Kidney capillary endothelial cell (primary cell): ENCODE data around the gene WWP2.
"Not testable (repeated sequence)": the region's sequence is repeated elsewhere in the genome, so short reads cannot be mapped to it uniquely, and the experiment has no call there.

Source experiments
- DNase-seq: peaks from one replicate; pipeline ENCODE4 v3.0.0-alpha.2; 2018; ENCODE audit warnings: low spot score

Gene WWP2

DNA sequence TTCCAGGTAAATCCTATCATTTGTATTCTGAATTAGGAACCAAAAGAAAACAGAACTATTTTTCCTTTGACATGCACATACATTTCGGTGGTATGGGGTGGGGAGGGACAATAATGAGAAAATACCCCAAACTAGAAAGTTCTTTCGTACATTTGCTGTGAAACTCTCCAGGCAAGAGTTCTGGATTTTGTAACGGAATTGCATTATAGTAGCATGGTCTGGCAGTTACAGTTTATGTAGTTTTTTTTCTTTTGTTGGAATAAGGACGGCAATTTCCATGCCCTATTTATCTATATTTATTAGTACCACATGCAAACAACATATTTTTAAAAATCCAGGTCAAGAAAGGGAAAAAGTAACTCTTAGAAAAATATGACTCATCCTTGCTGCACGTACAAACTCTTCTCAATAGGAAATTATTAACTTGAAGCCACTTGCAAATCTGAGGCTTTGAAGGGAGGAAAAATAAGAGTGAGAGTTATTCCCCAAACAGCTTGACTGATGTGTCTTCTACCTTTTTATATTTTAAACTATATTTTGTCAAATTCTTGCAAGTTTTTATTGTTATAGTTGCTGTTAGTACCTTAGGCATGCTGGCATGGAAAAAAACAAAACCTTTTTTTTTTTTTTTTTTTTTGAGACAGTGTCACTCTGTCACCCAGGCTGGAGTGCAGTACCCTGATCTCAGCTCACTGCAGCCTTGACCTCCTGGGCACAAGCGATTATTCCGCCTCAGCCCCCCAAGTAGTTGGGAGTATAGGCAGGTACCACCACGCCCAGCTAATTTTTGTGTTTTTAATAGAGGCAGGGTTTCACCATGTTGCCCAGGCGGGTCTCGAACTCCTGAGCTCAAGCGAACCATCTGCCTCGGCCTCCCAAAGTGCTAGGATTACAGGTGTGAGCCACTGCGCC, 69.3 kb downstream of the WWP2 start:
- no peak for DNase-seq

DNA sequence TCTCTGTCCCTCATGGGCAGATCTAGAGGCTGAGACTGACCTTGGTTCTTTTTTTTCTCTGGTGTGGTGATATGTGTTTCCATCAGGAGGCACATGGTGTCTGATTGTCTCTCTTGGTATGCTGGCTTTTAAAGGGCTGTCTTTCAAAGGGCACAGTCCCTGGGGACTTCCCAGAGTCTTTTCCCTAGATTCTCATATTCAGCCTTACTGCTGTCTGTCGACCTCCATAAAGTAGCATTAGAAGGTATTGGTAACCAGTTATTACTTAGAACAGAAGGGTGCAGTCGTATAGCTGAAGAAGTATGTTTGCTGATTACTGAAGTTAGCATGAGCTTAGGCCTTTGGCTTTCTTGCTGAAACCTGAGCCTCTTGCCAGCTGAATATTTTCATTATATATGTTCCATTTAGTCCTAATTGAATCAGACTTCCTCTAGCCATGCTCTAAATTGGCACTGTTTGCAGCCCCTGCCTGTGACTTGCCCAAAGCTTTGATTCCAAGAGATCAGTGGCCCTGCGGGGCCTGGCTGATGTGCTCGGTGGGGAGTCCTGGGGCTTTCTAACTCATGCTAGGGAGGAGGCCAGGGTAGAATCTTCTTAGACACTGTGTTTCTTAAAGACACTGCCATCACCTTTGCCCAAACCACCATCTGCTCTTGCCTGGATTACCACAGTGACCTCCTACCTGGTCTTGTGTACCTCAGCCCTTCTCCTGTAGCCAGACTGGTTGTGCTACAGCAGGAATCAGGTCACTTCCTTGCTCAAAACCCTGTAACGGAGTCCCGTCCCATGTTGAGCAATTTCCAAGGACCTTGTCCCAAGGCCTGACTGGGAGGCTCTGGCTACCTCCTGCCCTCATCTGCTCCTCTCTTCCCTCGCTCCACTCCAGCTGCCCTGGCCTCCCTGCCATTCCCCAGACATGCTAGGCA, 71.5 kb downstream of the WWP2 start:
- DNase-seq, result no peak

DNA sequence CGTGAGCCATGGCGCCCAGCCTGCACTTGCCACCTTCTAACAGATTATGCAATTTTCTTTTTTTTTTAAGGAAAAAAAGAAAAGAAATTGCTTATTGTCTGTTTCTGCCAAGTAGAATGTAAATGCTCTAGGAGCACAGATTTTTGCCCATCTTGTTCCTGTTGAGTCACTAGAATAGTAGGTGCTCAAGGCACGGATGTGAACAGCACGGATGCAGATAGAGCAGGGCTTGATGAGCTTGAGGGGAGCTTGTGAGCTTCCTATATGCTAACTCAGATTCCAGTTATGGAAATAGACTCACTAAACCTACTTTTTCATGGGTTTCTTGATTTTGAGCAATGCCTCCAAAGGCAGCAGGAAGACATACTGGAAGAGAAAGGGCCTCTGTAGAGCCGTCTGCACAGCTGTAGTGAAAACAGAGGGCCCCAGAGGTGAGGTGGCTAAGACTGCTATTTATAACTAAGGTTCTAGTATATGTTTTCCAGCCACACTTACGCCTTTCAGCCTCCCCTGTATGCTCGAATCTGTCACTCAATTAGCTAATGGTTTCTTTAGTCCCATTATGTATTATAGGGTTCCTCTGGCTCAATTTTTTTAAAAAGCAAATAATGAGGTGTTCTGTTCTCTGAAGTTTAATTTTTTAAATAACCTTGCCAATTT, 72.8 kb downstream of the WWP2 start:
- DNase-seq, result no peak

DNA sequence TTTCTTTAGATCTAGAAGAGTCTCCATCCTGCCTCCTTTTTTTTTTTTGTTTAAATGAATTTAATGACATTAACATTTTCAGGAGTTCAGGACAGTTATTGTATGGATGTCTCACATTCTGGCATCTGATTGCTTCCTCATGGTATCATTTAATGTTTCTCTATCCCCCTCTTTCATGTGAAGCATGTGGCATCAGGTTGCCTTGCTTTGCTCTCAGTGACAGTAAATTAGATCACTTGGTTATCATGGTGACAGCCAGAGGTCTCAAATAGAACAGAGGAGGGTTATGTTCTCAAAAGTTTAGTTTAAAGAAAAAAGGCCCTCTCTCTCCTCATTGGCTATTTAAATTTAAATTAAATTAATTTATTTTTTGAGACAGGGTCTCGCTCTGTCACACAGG, 74.1 kb downstream of the WWP2 start:
- no peak for DNase-seq

DNA sequence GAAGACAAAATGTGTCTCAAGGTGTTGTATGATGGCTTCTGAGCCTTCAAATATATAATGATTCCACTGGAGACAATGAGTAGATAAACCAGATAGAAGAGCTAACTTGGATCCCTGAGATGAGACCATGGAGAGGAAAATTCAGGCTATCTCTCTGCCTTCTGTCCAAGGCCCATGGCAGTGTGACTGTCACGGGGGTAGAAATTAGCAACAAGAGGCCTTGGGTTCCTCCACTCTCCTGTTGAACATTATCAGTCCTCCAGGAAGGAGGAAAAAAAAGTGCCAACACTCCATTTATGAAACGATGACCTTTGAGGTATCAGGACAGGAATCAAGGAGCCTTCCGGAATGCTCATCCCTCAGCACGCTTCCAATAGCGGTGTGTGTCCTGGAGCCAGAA, 75.2 kb downstream of the WWP2 start:
- no peak for DNase-seq

DNA sequence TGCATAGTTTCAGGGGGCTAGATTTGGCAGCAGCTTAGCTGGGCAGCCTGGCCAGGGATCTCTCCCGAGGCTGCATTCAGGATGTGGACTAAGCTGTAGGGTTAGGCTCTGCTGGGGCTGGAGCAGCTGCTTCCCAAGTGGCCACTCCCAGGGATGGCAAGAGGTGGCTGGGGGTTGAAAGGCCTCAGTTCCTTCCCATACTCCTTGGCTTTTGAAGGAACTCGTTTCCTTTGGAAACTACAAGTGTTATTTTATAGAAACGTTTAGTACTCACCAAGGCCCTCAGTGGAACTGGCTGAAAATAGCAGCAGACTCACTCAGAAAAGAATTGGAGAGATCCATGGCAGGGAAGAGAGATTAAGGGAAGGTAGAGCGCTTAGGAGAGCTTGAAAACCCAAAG, 76.4 kb downstream of the WWP2 start:
- no peak for DNase-seq

DNA sequence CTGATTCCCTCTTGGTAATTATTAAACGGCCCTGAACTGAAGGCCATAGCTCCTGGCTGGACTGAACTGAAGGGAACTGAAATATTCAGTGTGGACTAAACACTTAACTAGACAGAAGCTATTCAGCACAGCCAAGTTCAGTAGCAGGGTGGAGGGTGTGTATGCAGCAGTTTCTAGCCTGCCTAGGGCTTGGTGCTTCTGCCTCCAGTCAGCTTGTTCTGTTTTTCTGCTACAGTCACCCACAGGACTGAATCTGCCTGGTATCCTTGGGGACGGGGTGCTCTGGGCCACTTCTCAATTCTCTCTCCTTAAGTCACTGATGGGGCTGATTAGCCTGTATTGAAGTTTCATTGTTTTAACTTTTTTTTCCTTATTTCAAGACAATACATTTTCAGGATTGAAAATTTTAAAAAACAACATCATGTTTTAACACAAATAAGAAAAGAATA, 77.1 kb downstream of the WWP2 start:
- DNase-seq, result no peak

DNA sequence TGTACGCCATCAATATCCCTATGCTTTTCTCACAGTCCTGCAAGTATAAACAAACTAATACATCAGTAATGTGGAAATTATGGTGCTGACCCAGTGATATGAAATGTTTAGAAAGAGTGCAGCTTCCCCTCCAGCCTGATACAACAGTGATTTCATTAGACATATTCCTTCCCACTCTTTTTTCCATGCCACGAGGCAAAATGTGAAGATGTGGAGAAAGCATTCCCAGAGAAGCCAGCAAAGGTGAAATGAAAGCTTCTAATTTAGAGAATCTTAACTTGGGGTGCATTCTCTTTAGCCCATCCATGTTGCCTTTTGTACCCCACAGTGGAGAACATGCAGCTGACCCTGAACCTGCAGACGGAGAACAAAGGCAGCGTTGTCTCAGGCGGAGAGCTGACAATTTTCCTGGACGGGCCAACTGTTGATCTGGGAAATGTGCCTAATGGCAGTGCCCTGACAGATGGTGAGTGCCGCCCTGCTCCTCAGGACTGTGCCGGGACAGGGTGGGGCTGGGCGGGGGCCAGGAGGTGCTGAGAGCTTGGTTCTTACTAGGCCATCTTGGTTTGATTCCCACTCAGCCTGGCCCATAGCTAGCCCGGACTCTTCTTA, 77.8 kb downstream of the WWP2 start:
- no peak for DNase-seq

DNA sequence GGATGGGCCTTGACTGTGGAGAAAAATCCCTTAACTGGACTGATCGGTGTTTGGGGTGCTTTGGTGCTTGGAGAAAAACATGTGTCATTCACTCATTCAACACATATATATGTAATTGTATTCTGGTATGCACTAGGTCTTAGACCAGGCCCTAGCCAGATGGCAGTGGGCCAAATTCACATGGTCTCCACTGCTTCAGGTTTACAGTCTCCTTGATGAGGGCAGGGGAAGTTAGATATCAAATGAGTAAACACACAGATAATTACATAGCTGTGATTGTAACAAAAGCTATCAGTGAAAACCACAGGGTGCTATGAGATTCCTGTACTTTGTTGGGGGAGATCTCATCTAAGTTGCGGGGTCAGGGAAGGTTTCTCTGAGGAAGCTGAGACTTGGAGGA, 78.8 kb downstream of the WWP2 start:
- DNase-seq, result no peak

DNA sequence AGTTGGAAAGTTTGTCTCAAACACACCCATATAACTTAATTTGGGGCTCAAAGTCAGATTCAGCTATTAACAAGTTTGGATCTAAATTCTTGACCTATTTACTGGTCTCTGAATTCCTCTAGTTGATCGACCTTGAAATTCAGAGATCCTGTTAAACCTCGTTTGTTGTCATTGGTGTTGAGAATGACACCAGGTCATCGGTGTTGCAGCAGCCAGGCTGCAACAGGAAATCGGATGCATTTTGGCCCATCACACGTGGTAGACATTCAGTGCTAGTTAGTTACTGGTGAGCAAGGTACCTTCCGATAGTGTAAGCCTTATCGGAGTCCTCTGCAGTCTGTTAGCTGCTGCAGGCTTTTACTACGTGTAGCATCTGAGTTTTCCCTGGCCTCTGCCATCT, 82.3 kb downstream of the WWP2 start:
- no peak for DNase-seq

DNA sequence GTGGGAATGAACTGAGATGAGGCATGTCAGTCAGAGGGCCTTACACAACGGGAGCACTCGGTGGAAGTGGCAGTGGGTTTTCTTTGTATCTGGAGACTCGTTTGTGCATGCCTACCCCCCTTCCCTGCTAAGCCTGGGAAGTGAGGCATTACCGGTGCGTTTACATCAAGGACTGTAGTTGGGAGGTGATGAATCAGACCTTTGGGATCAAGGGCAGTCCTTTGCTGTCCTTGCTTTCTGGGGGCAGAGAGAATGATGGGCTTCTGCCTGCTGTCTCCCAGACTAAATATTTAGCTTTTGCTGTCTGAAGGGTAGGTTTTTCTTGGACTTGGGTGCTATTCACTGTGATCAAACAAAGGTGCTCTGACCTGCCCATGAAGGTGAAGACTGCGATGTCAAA, 83.0 kb downstream of the WWP2 start:
- no peak for DNase-seq

DNA sequence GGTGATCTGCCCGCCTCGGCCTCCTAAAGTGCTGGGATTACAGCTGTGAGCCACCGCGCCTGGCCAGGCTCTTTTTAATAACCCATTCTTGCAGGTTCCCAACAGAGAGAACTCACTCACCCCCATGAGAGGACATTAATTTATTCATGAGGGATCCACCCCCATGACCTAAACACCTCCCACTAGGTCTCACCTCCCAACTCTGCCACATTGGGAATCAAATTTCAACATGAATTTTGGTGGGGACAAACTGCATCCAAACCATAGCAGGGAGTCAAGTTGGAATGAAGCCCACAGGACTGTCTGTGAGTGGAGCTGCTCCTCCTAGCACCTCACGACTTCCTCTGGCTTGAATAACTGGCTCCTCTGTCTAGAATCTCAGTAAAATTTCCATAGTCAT, 85.5 kb downstream of the WWP2 start:
- DNase-seq, result no peak

DNA sequence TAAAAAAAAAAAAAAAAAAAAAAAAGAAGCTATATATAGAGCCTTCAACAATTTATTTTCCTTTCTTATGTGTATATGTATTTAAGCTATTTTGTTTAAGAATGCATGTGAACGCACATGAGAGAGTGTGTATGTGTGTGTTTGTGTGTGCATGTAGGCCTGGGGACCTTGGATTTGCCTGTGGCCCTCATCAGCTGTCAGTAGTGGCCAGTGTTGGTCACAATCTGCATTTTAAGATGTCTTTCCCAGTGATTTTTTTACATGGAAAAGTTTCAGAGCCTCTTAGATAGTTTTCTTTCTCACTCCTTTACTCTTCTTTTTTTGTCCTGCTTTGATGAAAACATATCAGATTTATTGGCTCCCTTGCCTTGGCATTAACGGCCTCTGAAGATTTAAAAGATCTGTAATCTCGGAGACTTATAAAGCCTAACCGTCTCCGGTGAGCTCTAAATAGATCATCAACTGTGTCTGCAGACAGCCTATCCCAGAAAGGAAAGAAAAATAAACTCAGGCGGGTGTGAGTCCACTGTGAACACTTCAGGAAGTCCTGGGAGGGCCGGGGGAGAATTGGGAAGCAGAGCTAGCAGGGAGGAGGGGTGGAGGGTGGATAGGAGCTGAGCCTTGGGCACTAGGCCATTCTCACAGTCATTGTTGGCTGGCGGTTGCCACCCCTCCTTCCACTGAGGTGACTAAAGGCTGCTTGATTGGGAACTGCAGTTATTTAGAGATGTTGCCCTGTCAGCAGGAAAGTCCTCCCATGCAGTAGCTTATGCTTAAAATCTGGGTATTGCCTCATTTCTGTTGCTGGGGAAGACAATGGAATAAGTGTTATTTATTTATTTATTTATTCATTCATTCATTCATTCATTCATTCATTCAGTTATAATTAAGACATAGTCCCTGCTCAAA, 86.8 kb downstream of the WWP2 start:
- DNase-seq, result peak; percentile 94

DNA sequence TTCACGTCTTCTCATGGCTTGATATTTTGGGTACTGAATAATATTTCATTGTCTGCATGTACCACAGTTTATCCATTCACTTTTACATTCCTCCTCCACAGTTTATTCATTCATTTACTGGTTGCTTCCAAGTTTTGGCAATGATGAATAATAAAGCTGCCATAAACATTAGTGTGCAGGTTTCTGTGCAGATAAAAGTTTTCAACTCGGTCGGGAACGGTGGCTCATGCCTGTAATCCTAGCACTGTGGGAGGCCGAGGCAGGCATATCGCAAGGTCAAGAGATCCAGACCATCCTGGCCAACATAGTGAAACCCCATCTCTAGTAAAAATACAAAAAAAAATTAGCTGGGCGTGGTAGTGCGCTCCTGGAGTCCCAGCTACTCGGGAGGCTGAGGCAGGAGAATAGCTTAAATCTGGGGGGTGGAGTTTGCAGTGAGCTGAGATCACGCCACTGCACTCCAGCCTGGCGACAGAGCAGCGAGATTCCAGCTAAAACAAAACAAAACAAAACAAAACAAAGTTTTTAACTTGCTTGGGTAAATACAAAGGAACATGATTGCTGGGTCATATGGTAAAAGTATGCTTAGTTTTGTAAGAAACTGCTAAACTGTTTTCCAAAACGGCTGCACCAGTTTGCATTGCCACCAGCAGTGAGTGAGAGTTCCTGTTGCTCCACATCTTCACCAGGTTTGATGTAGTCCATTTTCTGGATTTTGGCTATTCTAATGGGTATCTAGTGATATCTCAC, 89.5 kb downstream of the WWP2 start:
- DNase-seq, result no peak

DNA sequence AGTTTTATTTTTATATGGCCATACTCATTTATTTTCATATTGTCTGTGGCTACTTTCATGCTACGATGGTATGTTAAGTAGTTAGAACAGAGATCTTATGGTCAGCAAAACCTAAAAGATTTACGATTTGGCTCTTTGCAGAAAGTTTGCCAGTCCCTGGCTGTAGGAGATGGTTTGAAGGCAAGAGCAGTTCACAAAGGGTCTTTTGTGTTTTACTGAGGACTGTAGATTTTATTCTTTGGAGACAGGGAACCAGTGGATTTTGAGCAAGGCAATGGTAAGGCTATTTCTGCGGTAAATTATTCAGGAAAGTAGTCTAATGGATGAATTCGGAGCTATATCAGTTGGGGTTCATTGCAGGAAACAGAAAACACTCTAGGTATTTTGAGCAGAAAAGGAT, 90.7 kb downstream of the WWP2 start:
- DNase-seq, result no peak

DNA sequence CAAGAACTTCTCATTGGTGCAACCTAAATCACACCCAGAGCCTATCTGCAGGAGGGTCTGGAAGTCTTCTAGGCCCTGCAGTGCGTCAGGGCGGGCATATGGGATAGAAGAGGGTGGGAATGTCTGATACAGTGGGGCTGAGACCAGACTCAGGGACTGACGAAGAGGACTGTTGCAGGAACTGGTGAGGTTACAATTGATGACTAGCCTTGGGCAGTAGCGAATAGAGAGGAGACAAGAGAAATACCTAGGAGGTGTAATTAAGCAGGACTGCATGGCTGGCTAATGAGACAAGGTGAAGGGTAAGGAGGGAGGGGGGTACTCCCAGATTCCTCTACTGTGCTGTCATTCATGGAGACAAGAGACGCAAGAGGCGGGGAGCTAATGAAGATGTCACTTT, 91.3 kb downstream of the WWP2 start:
- no peak for DNase-seq

DNA sequence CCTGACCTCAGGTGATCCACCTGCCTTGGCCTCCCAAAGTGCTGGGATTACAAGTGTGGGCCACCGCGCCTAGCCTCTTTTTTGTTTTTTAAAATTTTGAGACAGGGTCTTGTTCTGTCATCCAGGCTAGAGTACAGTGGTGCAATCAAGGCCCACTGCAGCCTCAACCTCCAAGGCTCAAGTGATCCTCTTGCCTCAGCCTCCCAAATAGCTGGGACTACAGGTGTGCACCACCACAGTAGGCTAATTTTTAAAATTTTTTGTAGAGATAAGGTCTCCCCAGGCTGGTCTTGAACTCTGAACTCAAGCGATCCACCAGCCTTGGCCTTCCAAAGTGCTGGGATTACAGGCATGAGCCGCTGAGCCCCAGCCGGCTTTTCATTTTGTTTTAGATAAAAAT, 92.6 kb downstream of the WWP2 start:
- not testable (repeated sequence) for DNase-seq

DNA sequence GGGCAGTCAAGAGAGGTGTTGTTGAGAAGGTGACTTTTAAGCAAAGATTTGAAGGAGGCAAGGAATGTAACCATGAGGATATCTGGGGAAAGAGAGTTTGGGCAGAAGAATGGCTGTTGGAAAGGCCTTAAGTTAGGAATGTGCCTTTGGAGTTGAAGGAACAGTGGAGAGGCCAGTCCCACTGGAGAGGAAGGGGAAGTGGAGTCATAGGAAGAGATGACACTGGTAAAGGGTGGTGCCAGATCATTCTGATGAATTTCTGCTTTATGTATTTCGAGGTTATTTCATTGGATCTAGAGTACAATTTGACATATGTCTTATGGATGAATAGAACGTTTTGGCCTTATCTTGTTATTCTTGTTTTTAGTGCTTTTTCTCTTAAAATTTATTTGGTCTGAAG, 93.5 kb downstream of the WWP2 start:
- DNase-seq, result peak; percentile 83

DNA sequence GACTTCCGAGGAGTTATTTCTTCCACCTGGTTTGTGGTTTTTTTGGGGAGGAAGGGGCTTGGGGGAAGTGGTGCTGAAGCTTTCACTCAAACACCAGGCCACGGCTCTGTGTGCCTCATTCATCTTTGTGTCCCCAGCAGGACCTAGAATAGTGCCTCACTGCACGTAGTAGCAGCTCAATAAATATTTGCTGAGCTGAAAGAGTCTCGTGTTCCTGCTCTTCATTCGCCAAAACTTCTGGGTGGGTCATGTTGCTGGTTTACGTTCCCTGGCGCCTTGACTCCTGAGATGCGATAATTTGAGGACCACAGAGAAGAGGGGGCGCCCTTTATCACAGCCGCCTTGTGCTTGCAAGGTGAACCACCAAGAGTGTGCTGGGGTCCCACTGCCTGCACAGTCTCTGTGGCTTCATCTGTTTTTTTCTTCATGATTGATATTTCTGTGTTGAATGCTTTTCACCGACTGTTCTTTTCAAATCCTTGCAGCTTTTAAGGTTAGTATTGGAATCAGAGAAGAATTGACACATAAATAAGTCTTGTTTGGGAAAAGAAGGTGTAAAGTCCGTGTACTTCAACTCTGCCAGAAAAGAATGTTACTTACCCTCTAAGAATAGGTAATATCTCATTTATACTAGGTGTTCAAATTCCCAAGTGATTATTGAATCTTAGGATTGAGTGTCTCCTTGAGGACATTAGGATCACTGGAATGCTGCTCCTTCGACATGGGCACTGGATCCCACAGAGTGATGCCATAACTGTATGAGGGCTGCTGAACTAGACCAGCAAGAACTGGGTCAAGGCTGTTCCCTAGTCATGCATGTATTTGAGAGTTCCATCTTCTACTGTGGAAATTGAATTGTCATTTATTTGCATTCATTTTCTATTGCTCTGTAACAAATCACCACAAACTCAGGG, 96.3 kb downstream of the WWP2 start:
- DNase-seq, result no peak
